MCF 10A (cell line): ENCODE results near the gene INSR. TPM values are rescaled to one million over a fixed set of nuclear protein-coding genes. Genes with fewer than 3 reads are reported as not detected.
"Not testable (repeated sequence)": the region's sequence is repeated elsewhere in the genome, so short reads cannot be mapped to it uniquely, and the experiment has no call there.

ENCODE experiments used
- BruUV-seq: library from RNA; stranded (reverse); fragments of 400-500 nt; replicated peaks from 2 replicates; lab custom pipeline; 2021; lab: Mats Ljungman, UMichigan
- CTCF ChIA-PET: fragments of 300-600 bp; sonication (Branson Sonifier 250); formaldehyde crosslinking; extraction: SDS; loops from one replicate; lab custom pipeline; 2021; ENCODE audit warnings: antibody characterized with exemption, inconsistent platforms; lab: Yijun Ruan, JAX
- POLR2A ChIA-PET: fragments of 300-600, 350-650 bp; sonication (Branson Sonifier 250); formaldehyde crosslinking; extraction: SDS; loops from one replicate; lab custom pipeline; 2020; ENCODE audit warnings: antibody characterized with exemption, inconsistent platforms; lab: Yijun Ruan, JAX
- DNase-seq: peaks from one replicate; pipeline ENCODE4 v3.0.0-alpha.2; 2018; ENCODE audit not compliant: unreplicated experiment
- H3K27ac Mint-ChIP-seq: one replicate; pipeline ENCODE4 v1.8.0; 2022; ENCODE audit warnings: mild to moderate bottlenecking, low read depth, mixed read lengths; ENCODE audit not compliant: unreplicated experiment
- H3K27me3 Mint-ChIP-seq: one replicate; pipeline ENCODE4 v1.8.0; 2022; ENCODE audit warnings: mixed read lengths; ENCODE audit not compliant: insufficient read depth, unreplicated experiment
- H3K36me3 Mint-ChIP-seq: one replicate; pipeline ENCODE4 v1.8.0; 2022; ENCODE audit warnings: mild to moderate bottlenecking, moderate library complexity, mixed read lengths; ENCODE audit not compliant: insufficient read depth, unreplicated experiment
- H3K4me1 Mint-ChIP-seq: one replicate; pipeline ENCODE4 v1.8.0; 2022; ENCODE audit warnings: mixed read lengths; ENCODE audit not compliant: insufficient read depth, unreplicated experiment
- H3K4me3 Mint-ChIP-seq: one replicate; pipeline ENCODE4 v1.8.0; 2022; ENCODE audit warnings: mild to moderate bottlenecking, moderate library complexity, mixed read lengths; ENCODE audit not compliant: unreplicated experiment
- H3K9me3 Mint-ChIP-seq: one replicate; pipeline ENCODE4 v1.8.0; 2022; ENCODE audit warnings: mixed read lengths; ENCODE audit not compliant: unreplicated experiment
- intact Hi-C: fragments of 100-400 bp; cut with micrococcal nuclease; formaldehyde crosslinking; loops from 2 replicates; pipeline ENCODE4 v1.14.1; 2022
- total RNA-seq: library from RNA; stranded (reverse); gene quantifications from 2 replicates; pipeline ENCODE4 v1.2.3, GENCODE V29; 2022
- TF ChIP-seq, protein P1 (sequence below): fragments of 200-600 bp; IDR thresholded peaks from one replicate; pipeline ENCODE4 v1.8.0; 2022; ENCODE audit warnings: antibody characterized with exemption, mild to moderate bottlenecking; ENCODE audit not compliant: unreplicated experiment

The INSR gene
- total RNA-seq, 1 experiment from 2014 or later: 8.8 TPM

DNA sequence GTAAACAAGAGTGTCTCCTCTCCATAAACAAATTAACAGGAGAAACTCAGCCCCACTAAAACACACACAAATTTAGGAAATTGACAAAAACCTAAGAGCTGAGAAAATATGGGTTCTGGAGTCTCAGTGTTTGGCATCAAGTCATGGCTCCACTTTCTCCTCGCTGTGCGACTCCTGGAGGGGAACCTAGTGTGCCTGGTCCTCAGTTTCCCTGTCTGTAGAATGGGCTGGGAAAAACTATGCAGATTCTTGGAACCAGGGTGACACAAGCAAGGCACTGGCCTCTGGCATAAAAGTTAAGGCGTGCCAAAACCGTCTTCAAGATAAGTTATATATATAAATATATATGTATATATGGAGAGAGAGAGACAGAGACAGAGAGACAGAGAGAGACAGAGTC, 83.9 kb downstream of the INSR start:
- ChIA-PET CTCF (interaction anchor here (0.5 to 0.6 kb wide), 2 partner anchors 11 to 91 kb away, joined by 3 read pairs; no protein-coding TSS in a partner anchor), POLR2A (no interaction called here)
- Mint-ChIP-seq H3K4me1 (no peaks in the 10 kb centered on the region), H3K9me3 (no peaks in the 10 kb centered on the region), H3K27me3 (no peaks in the 10 kb centered on the region), H3K36me3 (no peaks in the 10 kb centered on the region), H3K4me3 (no peak overlapping the region), H3K27ac (no peak overlapping the region)
- DNase-seq: no peak
- intact Hi-C loops: no loop called here
- BruUV-seq: no TSS peak
- TF ChIP-seq, protein P1, sequence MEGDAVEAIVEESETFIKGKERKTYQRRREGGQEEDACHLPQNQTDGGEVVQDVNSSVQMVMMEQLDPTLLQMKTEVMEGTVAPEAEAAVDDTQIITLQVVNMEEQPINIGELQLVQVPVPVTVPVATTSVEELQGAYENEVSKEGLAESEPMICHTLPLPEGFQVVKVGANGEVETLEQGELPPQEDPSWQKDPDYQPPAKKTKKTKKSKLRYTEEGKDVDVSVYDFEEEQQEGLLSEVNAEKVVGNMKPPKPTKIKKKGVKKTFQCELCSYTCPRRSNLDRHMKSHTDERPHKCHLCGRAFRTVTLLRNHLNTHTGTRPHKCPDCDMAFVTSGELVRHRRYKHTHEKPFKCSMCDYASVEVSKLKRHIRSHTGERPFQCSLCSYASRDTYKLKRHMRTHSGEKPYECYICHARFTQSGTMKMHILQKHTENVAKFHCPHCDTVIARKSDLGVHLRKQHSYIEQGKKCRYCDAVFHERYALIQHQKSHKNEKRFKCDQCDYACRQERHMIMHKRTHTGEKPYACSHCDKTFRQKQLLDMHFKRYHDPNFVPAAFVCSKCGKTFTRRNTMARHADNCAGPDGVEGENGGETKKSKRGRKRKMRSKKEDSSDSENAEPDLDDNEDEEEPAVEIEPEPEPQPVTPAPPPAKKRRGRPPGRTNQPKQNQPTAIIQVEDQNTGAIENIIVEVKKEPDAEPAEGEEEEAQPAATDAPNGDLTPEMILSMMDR: no peak

DNA sequence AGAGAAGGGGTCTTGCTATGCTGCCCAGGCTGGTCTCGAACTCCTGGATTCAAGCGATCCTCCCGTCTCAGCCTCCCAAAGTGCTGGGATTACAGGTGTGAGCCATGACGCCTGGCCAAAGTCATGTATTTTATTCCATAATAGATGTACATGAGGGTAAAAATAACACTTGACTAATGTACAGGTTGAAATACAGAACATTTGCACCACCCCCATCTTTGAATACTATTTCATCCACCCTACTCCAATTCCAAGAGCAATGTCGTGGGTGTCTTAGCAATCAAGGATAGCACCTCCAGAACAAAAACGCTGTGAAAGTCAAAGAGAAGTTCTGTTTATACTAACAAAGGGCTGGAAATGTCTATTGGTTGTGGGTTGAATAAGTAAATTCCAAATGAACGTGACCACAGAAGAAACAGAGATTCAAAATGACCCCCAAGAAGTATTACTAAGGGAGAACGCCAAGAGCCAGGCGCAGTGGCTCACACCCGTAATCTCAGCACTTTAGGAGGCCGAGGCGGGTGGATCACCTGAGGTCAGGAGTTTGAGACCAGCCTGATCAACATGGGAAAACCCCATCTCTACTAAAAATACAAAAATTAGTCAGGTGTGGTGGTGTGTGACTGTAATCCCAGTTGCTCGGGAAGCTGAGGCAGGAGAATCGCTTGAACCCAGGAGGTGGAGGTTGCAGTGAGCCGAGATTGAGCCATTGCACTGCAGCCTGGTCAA, 84.5 kb downstream of the INSR start:
- H3K4me3 Mint-ChIP-seq, H3K36me3 Mint-ChIP-seq, BruUV-seq, H3K9me3 Mint-ChIP-seq, H3K4me1 Mint-ChIP-seq, H3K27me3 Mint-ChIP-seq, intact Hi-C loops, H3K27ac Mint-ChIP-seq, DNase-seq: not testable (repeated sequence)
- ChIA-PET CTCF (interaction anchor here (0.6 to 0.7 kb wide), 2 partner anchors 11 to 73 kb away, joined by 3 to 6 read pairs; no protein-coding TSS in a partner anchor), POLR2A (interaction anchor here (0.6 kb wide), 1 partner anchor 22 kb away, joined by 3 read pairs; no protein-coding TSS in a partner anchor)

DNA sequence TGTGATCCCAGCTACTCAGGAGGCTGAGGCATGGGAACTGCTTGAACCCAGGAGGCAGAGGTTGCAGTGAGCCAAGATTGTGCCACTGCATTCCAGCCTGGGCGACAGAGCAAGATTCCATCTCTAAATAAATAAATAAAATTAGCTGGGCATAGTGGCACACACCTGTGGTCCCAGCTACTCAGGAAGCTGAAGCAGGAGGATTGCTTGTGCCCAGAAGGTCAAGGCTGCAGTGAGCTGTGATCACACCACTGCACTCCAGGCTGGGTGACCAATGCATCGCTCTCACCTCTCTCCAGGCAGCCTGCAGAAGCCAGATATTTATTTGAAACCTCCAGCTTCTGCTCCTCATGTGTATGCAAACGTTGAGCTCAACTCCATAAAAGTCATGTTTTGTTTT, 85.2 kb downstream of the INSR start:
- H3K27me3 Mint-ChIP-seq, H3K9me3 Mint-ChIP-seq, H3K27ac Mint-ChIP-seq, H3K4me3 Mint-ChIP-seq, H3K4me1 Mint-ChIP-seq, BruUV-seq, intact Hi-C loops, DNase-seq, H3K36me3 Mint-ChIP-seq: not testable (repeated sequence)
- CTCF ChIA-PET: interaction anchor here (0.7 to 1.0 kb wide), 2 partner anchors 57 to 74 kb away, joined by 3 to 6 read pairs; no protein-coding TSS in a partner anchor
- POLR2A ChIA-PET: interaction anchor here (0.6 kb wide), 3 partner anchors 13 to 21 kb away, joined by 3 to 4 read pairs (median 3); no protein-coding TSS in a partner anchor

DNA sequence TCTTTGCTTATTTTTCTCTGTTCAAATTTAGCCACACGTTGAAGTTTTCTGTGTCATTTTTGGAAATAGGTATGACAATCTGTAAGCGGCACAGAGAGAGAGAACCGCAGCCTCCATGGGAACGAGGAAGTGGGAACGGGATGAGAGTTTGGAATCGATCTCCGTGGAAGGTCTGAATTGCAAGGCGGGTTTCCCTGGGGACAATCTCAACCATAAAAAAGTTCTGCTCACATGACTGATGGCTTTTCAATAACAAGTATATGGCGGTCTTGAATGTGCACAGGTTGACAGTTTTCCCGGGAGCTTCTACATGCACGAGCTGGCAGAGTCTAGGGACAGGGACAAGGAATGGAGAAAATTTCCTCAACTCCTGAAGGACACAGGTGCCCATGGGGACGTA, 90.9 kb downstream of the INSR start:
- Mint-ChIP-seq H3K4me1 (peaks cover 7% of the 10 kb centered on the region), H3K4me3 (no peak overlapping the region), H3K36me3 (no peaks in the 10 kb centered on the region), H3K9me3 (no peaks in the 10 kb centered on the region), H3K27ac (no peak overlapping the region), H3K27me3 (no peaks in the 10 kb centered on the region)
- ChIA-PET CTCF (no interaction called here), POLR2A (no interaction called here)
- no TSS peak for BruUV-seq
- TF ChIP-seq, protein P1: no peak
- DNase-seq: no peak
- intact Hi-C loops: no loop called here

DNA sequence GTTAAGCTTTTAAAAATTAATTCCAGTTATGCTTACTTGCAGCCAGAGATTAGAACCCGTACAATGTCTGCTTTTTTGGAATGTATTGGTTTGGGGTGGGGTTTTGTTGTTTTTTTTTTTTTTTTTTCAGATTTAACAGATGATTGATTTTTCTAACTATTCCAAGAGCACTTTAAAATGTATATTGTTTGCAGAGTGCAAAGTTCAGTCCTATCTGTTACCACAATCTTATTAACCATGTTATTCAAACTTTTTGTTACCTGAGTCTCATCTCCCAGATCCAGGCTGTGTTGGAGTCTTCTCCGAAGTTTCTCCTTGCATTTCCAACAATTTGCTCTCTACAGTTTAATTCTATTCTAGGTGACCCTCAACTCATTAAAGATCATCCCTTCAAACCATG, 91.3 kb downstream of the INSR start:
- TF ChIP-seq, protein P1: no peak
- BruUV-seq: no TSS peak
- CTCF ChIA-PET: interaction anchor here (0.6 kb wide), 1 partner anchor 66 kb away, joined by 3 read pairs; no protein-coding TSS in a partner anchor
- Mint-ChIP-seq H3K4me3 (no peak overlapping the region), H3K9me3 (no peaks in the 10 kb centered on the region), H3K27me3 (no peaks in the 10 kb centered on the region), H3K36me3 (no peaks in the 10 kb centered on the region), H3K27ac (no peak overlapping the region), H3K4me1 (peaks cover 8% of the 10 kb centered on the region)
- DNase-seq: no peak
- POLR2A ChIA-PET: no interaction called here
- intact Hi-C loops: no loop called here
